ENCODE measurements around the gene CCDC91.
"Not testable (repeated sequence)": the region's sequence is repeated elsewhere in the genome, so short reads cannot be mapped to it uniquely, and the experiment has no call there.

CCDC91 gene

GRCh38 chr12:28235015-28235414, 44.8 kb downstream of the CCDC91 start:
- no peak for DNase-seq

- DNase-seq = no peak
These were observed 45.7 kb downstream of the CCDC91 start for GRCh38 chr12:28235985-28236384.

- no peak for DNase-seq
These were observed 47.2 kb downstream of the CCDC91 start for GRCh38 chr12:28237423-28237822.

- DNase-seq = no peak
These were observed 49.7 kb downstream of the CCDC91 start for GRCh38 chr12:28239918-28240317.

GRCh38 chr12:28240853-28241252, 50.6 kb downstream of the CCDC91 start:
- DNase-seq = no peak

GRCh38 chr12:28242129-28242495, 51.9 kb downstream of the CCDC91 start:
- DNase-seq = no peak

- DNase-seq = no peak
These were observed 52.4 kb downstream of the CCDC91 start for GRCh38 chr12:28242496-28243309.

GRCh38 chr12:28243310-28243633, 53.0 kb downstream of the CCDC91 start:
- DNase-seq = no peak

- no peak for DNase-seq
These were observed 57.5 kb downstream of the CCDC91 start for GRCh38 chr12:28247806-28248205.

- DNase-seq = no peak
These were observed 58.4 kb downstream of the CCDC91 start for GRCh38 chr12:28248555-28249145.

GRCh38 chr12:28253161-28253641, 62.9 kb downstream of the CCDC91 start:
- no peak for DNase-seq

- DNase-seq = no peak
These were observed 67.2 kb downstream of the CCDC91 start for GRCh38 chr12:28257411-28257810.

GRCh38 chr12:28258998-28259397, 68.7 kb downstream of the CCDC91 start:
- DNase-seq = no peak

- no peak for DNase-seq
These were observed 75.3 kb downstream of the CCDC91 start for GRCh38 chr12:28265435-28266042.

GRCh38 chr12:28267920-28268607, 77.8 kb downstream of the CCDC91 start:
- DNase-seq = not testable (repeated sequence)

- no peak for DNase-seq
These were observed 78.5 kb downstream of the CCDC91 start for GRCh38 chr12:28268608-28269229.

- no peak for DNase-seq
These were observed 79.6 kb downstream of the CCDC91 start for GRCh38 chr12:28269851-28270250.

GRCh38 chr12:28278499-28278898, 88.2 kb downstream of the CCDC91 start:
- no peak for DNase-seq

- DNase-seq = no peak
These were observed 88.7 kb downstream of the CCDC91 start for GRCh38 chr12:28278960-28279359.

GRCh38 chr12:28286352-28286751, 96.1 kb downstream of the CCDC91 start:
- DNase-seq = no peak

GRCh38 chr12:28290262-28290661, 100.0 kb downstream of the CCDC91 start:
- no peak for DNase-seq

GRCh38 chr12:28292699-28293098, 102.4 kb downstream of the CCDC91 start:
- no peak for DNase-seq

GRCh38 chr12:28294300-28294699, 104.0 kb downstream of the CCDC91 start:
- DNase-seq = no peak
